CD14-positive monocyte (primary cell): Measurements from ENCODE around the gene EPHB6. TPM values are rescaled to one million over a fixed set of nuclear protein-coding genes. Genes with fewer than 3 reads are reported as not detected.

Experiments used
- DNase-seq, 3 donors: peaks; one replicate each; pipeline ENCODE4 v3.0.0-alpha.2; 2011 to 2022
- H2AFZ ChIP-seq: 2 replicates; pipeline ENCODE4 v1.6.0; 2012; ENCODE audit warnings: mild to moderate bottlenecking, low read depth, low read length, inconsistent platforms; ENCODE audit not compliant: insufficient read depth, poor library complexity, severe bottlenecking
- H3K27ac ChIP-seq, 2 donors: 1 replicate in 1 of 2; 2 replicates in 1 of 2; pipeline ENCODE4 v1.5.1; 2012 to 2013; ENCODE audit warnings: low read length in 2 of 2, control low read depth in 1 of 2, inconsistent platforms in 1 of 2, low read depth in 1 of 2, mild to moderate bottlenecking in 1 of 2
- H3K27me3 ChIP-seq, 2 donors: one replicate each; pipeline versions ENCODE4 v1.6.0 to v1.6.1; 2011 to 2013; ENCODE audit warnings: low read length in 2 of 2; ENCODE audit not compliant: control insufficient read depth in 2 of 2, insufficient read depth in 2 of 2
- H3K36me3 ChIP-seq, 2 donors: replicated peaks in 1 of 2; 1 replicate in 1 of 2; 2 replicates in 1 of 2; pipeline versions ENCODE4 v1.5.1 to v1.6.1; 2012 to 2013; ENCODE audit warnings: low read length in 2 of 2, control low read depth in 1 of 2, inconsistent platforms in 1 of 2, mild to moderate bottlenecking in 1 of 2; ENCODE audit not compliant: insufficient read depth in 2 of 2, control insufficient read depth in 1 of 2
- H3K4me1 ChIP-seq, 2 donors: 1 replicate in 1 of 2; 2 replicates in 1 of 2; pipeline versions ENCODE4 v1.5.1 to v1.6.1; 2012 to 2013; ENCODE audit warnings: low read length in 2 of 2, control low read depth in 1 of 2, inconsistent platforms in 1 of 2, mild to moderate bottlenecking in 1 of 2, moderate library complexity in 1 of 2; ENCODE audit not compliant: insufficient read depth in 2 of 2, control insufficient read depth in 1 of 2
- H3K4me2 ChIP-seq: replicated peaks from 2 replicates; pipeline ENCODE3; 2012; ENCODE audit warnings: low read length, moderate library complexity, mild to moderate bottlenecking; ENCODE audit not compliant: poor library complexity, severe bottlenecking; ENCODE audit errors: extremely low read depth
- H3K4me3 ChIP-seq, 3 experiments: fragments of 200-600 bp in 1 of 3; sonication (generic) in 1 of 3; replicated peaks in 1 of 3; 1 replicate in 2 of 3; 2 replicates in 1 of 3; pipeline ENCODE4 v1.5.1; 2011 to 2013; ENCODE audit warnings: low read length in 3 of 3, mild to moderate bottlenecking in 3 of 3, control low read depth in 2 of 3, low read depth in 2 of 3, inconsistent platforms in 1 of 3, moderate library complexity in 1 of 3
- H3K79me2 ChIP-seq: 2 replicates; pipeline ENCODE4 v1.6.0; 2012; ENCODE audit warnings: mild to moderate bottlenecking, control low read depth, inconsistent platforms, low read length, moderate library complexity; ENCODE audit not compliant: insufficient read depth
- H3K9ac ChIP-seq: 2 replicates; pipeline ENCODE4 v1.6.0; 2017; ENCODE audit warnings: low read length, mild to moderate bottlenecking; ENCODE audit not compliant: insufficient read depth, poor library complexity, severe bottlenecking
- H3K9me3 ChIP-seq, 2 donors: replicated peaks in 1 of 2; 1 replicate in 1 of 2; 2 replicates in 1 of 2; pipeline versions ENCODE4 v1.5.1 to v1.6.1; 2012 to 2013; ENCODE audit warnings: low read length in 2 of 2, control low read depth in 1 of 2; ENCODE audit not compliant: control insufficient read depth in 1 of 2, insufficient read depth in 1 of 2
- H4K20me1 ChIP-seq: 2 replicates; pipeline ENCODE4 v1.6.0; 2012; ENCODE audit warnings: mild to moderate bottlenecking, low read length, control low read depth, moderate library complexity; ENCODE audit not compliant: insufficient read depth
- H3K27ac Mint-ChIP-seq, 7 donors: one replicate each; pipeline ENCODE4 v1.8.0; 2020; ENCODE audit warnings: mild to moderate bottlenecking in 7 of 7, mixed read lengths in 7 of 7, moderate library complexity in 6 of 7, inconsistent platforms in 2 of 7
- H3K27me3 Mint-ChIP-seq, 3 donors: one replicate each; pipeline ENCODE4 v1.8.0; 2021 to 2022; ENCODE audit warnings: low read depth in 3 of 3, mild to moderate bottlenecking in 3 of 3, mixed read lengths in 3 of 3, moderate library complexity in 3 of 3, inconsistent platforms in 1 of 3
- H3K36me3 Mint-ChIP-seq, 2 donors: one replicate each; pipeline ENCODE4 v1.8.0; 2020; ENCODE audit warnings: mixed read lengths in 2 of 2, inconsistent platforms in 1 of 2, mild to moderate bottlenecking in 1 of 2
- H3K4me1 Mint-ChIP-seq: one replicate; pipeline ENCODE4 v1.8.0; 2020; ENCODE audit warnings: mild to moderate bottlenecking, mixed read lengths
- H3K4me3 Mint-ChIP-seq, 2 donors: one replicate each; pipeline ENCODE4 v1.8.0; 2020; ENCODE audit warnings: mild to moderate bottlenecking in 2 of 2, mixed read lengths in 2 of 2, moderate library complexity in 1 of 2
- H3K9me3 Mint-ChIP-seq, 7 donors: one replicate each; pipeline ENCODE4 v1.8.0; 2020 to 2022; ENCODE audit warnings: mixed read lengths in 7 of 7, mild to moderate bottlenecking in 6 of 7, moderate library complexity in 6 of 7, inconsistent platforms in 2 of 7
- CTCF ChIP-seq: fragments of 200-600 bp; IDR thresholded peaks from one replicate; pipeline ENCODE4 v1.8.0; 2022; ENCODE audit warnings: antibody characterized with exemption, mild to moderate bottlenecking
- WGBS: methylation state at CpG from one replicate; pipeline ENCODE4 v1.1.5; 2013; ENCODE audit warnings: missing lambda C conversion rate; ENCODE audit not compliant: insufficient coverage; 5-methylcytosine and 5-hydroxymethylcytosine counted together
- intact Hi-C, 2 donors: fragments of 100-400 bp; cut with micrococcal nuclease; formaldehyde crosslinking; loops; one replicate each; pipeline versions ENCODE4 v1.15.0 to v1.15.1; 2023
- polyA plus RNA-seq, 3 donors: library from polyadenylated mRNA; depleted of rRNA in 1 of 3; unstranded in 2 of 3; stranded (reverse) in 1 of 3; fragments of 300-500 nt in 2 of 3; fragments of >200 nt in 1 of 3; fragmentation: Illumina TruSeq in 2 of 3; gene quantifications; 1 replicate in 2 of 3; 2 replicates in 1 of 3; pipeline ENCODE4 v1.2.3, GENCODE V29; 2012 to 2021

Gene EPHB6
- polyA plus RNA-seq, 3 donors = 7.9 to 18.2 (median 9.3) TPM

- H3K4me3 ChIP-seq = no peak overlapping the region
- peak overlapping the region in 1 of 2 donors; percentile 18 for H3K4me3 Mint-ChIP-seq
- no CpG with 5 or more reads among the region's 2 CpGs for WGBS
- no peaks in the 10 kb centered on the region for H3K36me3 Mint-ChIP-seq
- H3K27me3 ChIP-seq = no peaks in the 10 kb centered on the region
- DNase-seq = peak in 1 of 3 donors; percentile 15
- no peaks in the 10 kb centered on the region for H3K79me2 ChIP-seq
- peaks cover 2 to 4% (median 2%) of the 10 kb centered on the region in 3 donors for H3K27me3 Mint-ChIP-seq
- H3K9ac ChIP-seq = no peak overlapping the region
- H3K27ac ChIP-seq = peak overlapping the region in 1 of 2 donors; percentile 24
- no peak for TF ChIP-seq CTCF
- peak overlapping the region; percentile 2 for H3K4me2 ChIP-seq
- no peaks in the 10 kb centered on the region for H4K20me1 ChIP-seq
- peak overlapping the region in 3 of 7 donors; percentile 2 to 62 (median 39) for H3K27ac Mint-ChIP-seq
- H3K9me3 ChIP-seq = no peaks in the 10 kb centered on the region
- H3K4me1 ChIP-seq = peaks cover 28 to 33% of the 10 kb centered on the region in 2 donors
- intact Hi-C loops = no loop called here
- H2AFZ ChIP-seq = no peak overlapping the region
- H3K4me1 Mint-ChIP-seq = peaks cover 38% of the 10 kb centered on the region
- no peaks in the 10 kb centered on the region for H3K36me3 ChIP-seq
- H3K9me3 Mint-ChIP-seq = peaks cover 0 to 6% (median 2%) of the 10 kb centered on the region in 7 donors
Measured at GRCh38 chr7:142910481-142910880, 55.6 kb downstream of the EPHB6 start.

GRCh38 chr7:142913051-142913450, 58.2 kb downstream of the EPHB6 start:
- peaks cover 2 to 5% (median 4%) of the 10 kb centered on the region in 3 donors for H3K27me3 Mint-ChIP-seq
- H3K27ac Mint-ChIP-seq = no peak overlapping the region
- Histone ChIP-seq H3K4me2 (no peak overlapping the region), H3K4me1 (peaks cover 28 to 33% of the 10 kb centered on the region in 2 donors), H3K9me3 (no peaks in the 10 kb centered on the region), H3K27ac (no peak overlapping the region), H3K36me3 (no peaks in the 10 kb centered on the region), H2AFZ (no peak overlapping the region), H3K27me3 (no peaks in the 10 kb centered on the region), H4K20me1 (no peaks in the 10 kb centered on the region), H3K9ac (no peak overlapping the region), H3K4me3 (no peak overlapping the region), H3K79me2 (no peaks in the 10 kb centered on the region)
- no peaks in the 10 kb centered on the region for H3K36me3 Mint-ChIP-seq
- no peak for DNase-seq
- H3K4me1 Mint-ChIP-seq = peaks cover 38% of the 10 kb centered on the region
- TF ChIP-seq CTCF = no peak
- whole genome bisulfite sequencing = 83% methylated on average over 2 of the region's 3 CpGs
- no peak overlapping the region for H3K4me3 Mint-ChIP-seq
- H3K9me3 Mint-ChIP-seq = no peaks in the 10 kb centered on the region
- intact Hi-C loops = no loop called here
